ENCODE data around the gene SAMD4B.

- TF ChIP-seq, protein P1, sequence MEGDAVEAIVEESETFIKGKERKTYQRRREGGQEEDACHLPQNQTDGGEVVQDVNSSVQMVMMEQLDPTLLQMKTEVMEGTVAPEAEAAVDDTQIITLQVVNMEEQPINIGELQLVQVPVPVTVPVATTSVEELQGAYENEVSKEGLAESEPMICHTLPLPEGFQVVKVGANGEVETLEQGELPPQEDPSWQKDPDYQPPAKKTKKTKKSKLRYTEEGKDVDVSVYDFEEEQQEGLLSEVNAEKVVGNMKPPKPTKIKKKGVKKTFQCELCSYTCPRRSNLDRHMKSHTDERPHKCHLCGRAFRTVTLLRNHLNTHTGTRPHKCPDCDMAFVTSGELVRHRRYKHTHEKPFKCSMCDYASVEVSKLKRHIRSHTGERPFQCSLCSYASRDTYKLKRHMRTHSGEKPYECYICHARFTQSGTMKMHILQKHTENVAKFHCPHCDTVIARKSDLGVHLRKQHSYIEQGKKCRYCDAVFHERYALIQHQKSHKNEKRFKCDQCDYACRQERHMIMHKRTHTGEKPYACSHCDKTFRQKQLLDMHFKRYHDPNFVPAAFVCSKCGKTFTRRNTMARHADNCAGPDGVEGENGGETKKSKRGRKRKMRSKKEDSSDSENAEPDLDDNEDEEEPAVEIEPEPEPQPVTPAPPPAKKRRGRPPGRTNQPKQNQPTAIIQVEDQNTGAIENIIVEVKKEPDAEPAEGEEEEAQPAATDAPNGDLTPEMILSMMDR (conservative IDR thresholded peaks at IDR 0.05; ENCODE audit: low read length) = no peak
- TF ChIP-seq EZH2phosphoT487 (IDR thresholded peaks at IDR 0.05; ENCODE audit: borderline replicate concordance, low read depth, low read length) = no peak
Observed at GRCh38 chr19:39325778-39326665, 16.2 kb upstream of the SAMD4B start.
